ENCODE data around the gene ZFHX2. TPM values are rescaled to one million over a fixed set of nuclear protein-coding genes. Genes with fewer than 3 reads are reported as not detected.
A peak's percentile ranks its signal among the peaks of the same experiment; 100 is the strongest.

The ZFHX2 gene
- polyA plus RNA-seq, 1 of the 3 experiments (the other 2 are of a cell fraction) = 0.77 TPM

DNA sequence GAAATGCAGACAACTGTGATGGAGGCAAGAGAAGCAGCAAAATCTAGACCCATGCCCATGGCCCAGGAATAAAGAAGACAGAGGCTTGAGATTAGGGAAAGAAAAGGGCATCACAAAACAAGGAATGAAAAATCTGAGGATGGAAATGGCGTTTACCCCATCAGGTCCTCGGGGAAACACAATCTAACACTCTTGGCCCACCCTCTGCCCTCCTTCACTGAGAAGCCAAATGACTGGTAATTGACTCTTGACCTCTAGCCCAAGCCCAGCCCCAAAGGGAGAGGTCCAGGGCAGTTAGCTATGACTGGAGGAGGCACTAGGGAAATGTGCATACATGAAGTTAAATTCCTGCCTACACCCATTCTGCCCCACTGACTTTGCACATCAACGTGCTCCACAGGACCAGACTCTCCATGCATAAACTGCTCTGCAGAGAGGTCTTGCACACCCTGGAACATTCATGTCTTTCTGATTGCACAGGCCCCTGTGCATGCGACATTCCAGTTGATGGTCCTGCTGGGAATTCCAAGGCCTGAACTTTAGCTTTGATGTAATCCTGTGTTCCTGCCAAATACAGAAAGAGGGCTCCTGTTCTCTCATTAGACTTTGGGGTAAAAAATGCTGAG is 5.7 kb downstream of the ZFHX2 start:
- ChIA-PET CTCF (interaction anchor here (0.9 to 11.3 kb wide), 4 partner anchors 15 to 66 kb away, joined by 3 to 276 read pairs (median 46); no protein-coding TSS in a partner anchor), POLR2A (interaction anchor here (1.0 kb wide), 1 partner anchor 8 kb away, joined by 3 read pairs; no protein-coding TSS in a partner anchor)
- H3K4me3 ChIP-seq (ENCODE audit: low read depth in 2 of 2, low read length in 1 of 2) = no peak overlapping the region
- H3K9me2 ChIP-seq = no peaks in the 10 kb centered on the region
- H3F3A ChIP-seq (replicated peaks; ENCODE audit: insufficient read depth) = no peaks in the 10 kb centered on the region
- no peaks in the 10 kb centered on the region for H3K27me3 ChIP-seq (ENCODE audit: insufficient read depth)
- H3K9me3 ChIP-seq = no peaks in the 10 kb centered on the region
- H3K27ac ChIP-seq (ENCODE audit: low read depth in 2 of 2, low read length in 1 of 2) = no peak overlapping the region
- H3K79me2 ChIP-seq (ENCODE audit: insufficient read depth) = no peaks in the 10 kb centered on the region
- H3K36me3 ChIP-seq (replicated peaks in 1 of 2; ENCODE audit: control insufficient read depth in 1 of 2, insufficient read depth in 2 of 2, low read length in 1 of 2) = peaks cover 0 to 6% of the 10 kb centered on the region in 2 experiments
- 86% methylated on average over 4 of the region's 4 CpGs for WGBS (ENCODE audit: low lambda C conversion rate)
- no peaks in the 10 kb centered on the region for H4K20me1 ChIP-seq (ENCODE audit: insufficient read depth)
- no peak overlapping the region for H3K4me2 ChIP-seq
- H3K9ac ChIP-seq = no peak overlapping the region
- DNase-seq = no peak
- peaks cover 0 to 25% of the 10 kb centered on the region in 2 experiments; a peak in 2 of 4 replicates for H3K4me1 ChIP-seq (ENCODE audit: control insufficient read depth in 1 of 2, insufficient read depth in 2 of 2, low read depth in 1 of 2, low read length in 1 of 2)
- no peak for TF ChIP-seq EZH2phosphoT487 (IDR thresholded peaks at IDR 0.05; ENCODE audit: borderline replicate concordance, low read depth)
- TF ChIP-seq, protein P1, sequence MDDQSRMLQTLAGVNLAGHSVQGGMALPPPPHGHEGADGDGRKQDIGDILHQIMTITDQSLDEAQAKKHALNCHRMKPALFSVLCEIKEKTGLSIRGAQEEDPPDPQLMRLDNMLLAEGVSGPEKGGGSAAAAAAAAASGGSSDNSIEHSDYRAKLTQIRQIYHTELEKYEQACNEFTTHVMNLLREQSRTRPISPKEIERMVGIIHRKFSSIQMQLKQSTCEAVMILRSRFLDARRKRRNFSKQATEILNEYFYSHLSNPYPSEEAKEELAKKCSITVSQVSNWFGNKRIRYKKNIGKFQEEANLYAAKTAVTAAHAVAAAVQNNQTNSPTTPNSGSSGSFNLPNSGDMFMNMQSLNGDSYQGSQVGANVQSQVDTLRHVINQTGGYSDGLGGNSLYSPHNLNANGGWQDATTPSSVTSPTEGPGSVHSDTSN (IDR thresholded peaks at IDR 0.05) = no peak
- TF ChIP-seq GATA2 (CRISPR knock-in tag; IDR thresholded peaks at IDR 0.05) = no peak
- H2AFZ ChIP-seq (ENCODE audit: low read depth) = no peak overlapping the region

DNA sequence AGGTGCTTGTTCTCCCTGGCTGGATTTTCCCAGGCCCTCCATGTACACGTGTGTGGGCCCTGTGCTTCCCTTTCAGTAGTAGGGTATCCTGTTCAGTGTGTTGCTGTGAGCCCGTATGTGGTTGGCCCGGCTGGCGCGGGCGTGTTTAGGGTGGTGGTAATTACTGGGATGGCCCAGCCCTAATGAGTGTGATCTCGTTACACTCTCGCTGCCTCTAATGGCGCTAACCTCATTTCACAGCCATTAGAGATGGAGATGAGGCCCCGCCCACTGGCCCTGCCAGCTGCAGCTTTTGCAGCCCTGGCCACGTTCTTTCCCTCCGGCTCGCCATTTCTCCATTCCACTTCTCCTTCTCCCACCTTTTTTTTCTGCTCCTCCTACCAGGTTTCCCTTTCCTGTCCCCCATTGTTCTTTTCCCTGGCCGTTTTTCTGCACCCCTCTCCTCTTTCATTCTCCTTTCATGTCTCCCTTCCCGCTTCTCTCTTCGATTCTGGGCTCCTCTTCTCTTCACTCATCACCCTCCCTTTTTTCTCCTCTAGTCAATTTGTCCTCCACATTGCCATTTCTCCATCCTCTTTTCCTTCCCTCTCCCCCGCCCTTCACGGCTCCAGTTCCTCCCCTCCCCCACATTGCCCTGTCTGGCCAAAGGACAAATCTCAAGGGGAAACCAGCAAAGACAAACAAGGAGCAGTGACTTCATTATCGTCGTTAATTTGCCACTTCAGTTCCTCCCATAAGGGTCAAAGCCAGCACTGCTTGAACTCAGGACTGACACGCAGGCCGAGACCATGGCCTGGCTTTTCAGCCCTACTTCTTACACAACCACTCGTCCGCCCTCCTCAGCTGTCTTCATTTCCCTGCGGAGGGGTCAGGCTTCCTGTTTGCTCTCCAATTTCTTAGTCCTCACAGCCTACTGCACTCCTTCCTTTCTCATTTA is 6.8 kb downstream of the ZFHX2 start:
- Histone ChIP-seq H3K36me3 (replicated peaks in 1 of 2; ENCODE audit: control insufficient read depth in 1 of 2, insufficient read depth in 2 of 2, low read length in 1 of 2) (peaks cover 0 to 6% of the 10 kb centered on the region in 2 experiments), H2AFZ (ENCODE audit: low read depth) (no peak overlapping the region), H3K9me2 (no peaks in the 10 kb centered on the region), H3K4me3 (ENCODE audit: low read depth in 2 of 2, low read length in 1 of 2) (no peak overlapping the region), H3K4me2 (no peak overlapping the region), H3K4me1 (ENCODE audit: control insufficient read depth in 1 of 2, insufficient read depth in 2 of 2, low read depth in 1 of 2, low read length in 1 of 2) (peaks cover 0 to 16% of the 10 kb centered on the region in 2 experiments; a peak in 2 of 4 replicates), H3K27ac (ENCODE audit: low read depth in 2 of 2, low read length in 1 of 2) (peak overlapping the region in 1 of 2 experiments; percentile 29; a peak in 1 of 4 replicates), H3K27me3 (ENCODE audit: insufficient read depth) (no peaks in the 10 kb centered on the region), H3K9me3 (no peaks in the 10 kb centered on the region), H3K9ac (no peak overlapping the region), H3F3A (replicated peaks; ENCODE audit: insufficient read depth) (no peaks in the 10 kb centered on the region), H3K79me2 (ENCODE audit: insufficient read depth) (no peaks in the 10 kb centered on the region), H4K20me1 (ENCODE audit: insufficient read depth) (no peaks in the 10 kb centered on the region)
- WGBS (ENCODE audit: low lambda C conversion rate) = 83% methylated on average over 25 of the region's 25 CpGs
- DNase-seq = no peak
- TF ChIP-seq MXI1 (IDR thresholded peaks at IDR 0.05; ENCODE audit: low read depth, low read length) = no peak
- TF ChIP-seq, protein P2, sequence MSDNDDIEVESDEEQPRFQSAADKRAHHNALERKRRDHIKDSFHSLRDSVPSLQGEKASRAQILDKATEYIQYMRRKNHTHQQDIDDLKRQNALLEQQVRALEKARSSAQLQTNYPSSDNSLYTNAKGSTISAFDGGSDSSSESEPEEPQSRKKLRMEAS (IDR thresholded peaks at IDR 0.05; ENCODE audit: low read depth) = no peak
- no peak for TF ChIP-seq EP300 (IDR thresholded peaks at IDR 0.05; ENCODE audit: borderline replicate concordance in 1 of 2, low read depth in 1 of 2, low read length in 1 of 2)
- TF ChIP-seq, protein P3, sequence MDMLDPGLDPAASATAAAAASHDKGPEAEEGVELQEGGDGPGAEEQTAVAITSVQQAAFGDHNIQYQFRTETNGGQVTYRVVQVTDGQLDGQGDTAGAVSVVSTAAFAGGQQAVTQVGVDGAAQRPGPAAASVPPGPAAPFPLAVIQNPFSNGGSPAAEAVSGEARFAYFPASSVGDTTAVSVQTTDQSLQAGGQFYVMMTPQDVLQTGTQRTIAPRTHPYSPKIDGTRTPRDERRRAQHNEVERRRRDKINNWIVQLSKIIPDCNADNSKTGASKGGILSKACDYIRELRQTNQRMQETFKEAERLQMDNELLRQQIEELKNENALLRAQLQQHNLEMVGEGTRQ (IDR thresholded peaks at IDR 0.05; ENCODE audit: borderline replicate concordance, low read depth, low read length) = no peak
- TF ChIP-seq TAF1 (IDR thresholded peaks at IDR 0.05; ENCODE audit: borderline replicate concordance, low read depth, low read length) = no peak
- TF ChIP-seq FOXJ3 (CRISPR knock-in tag; IDR thresholded peaks at IDR 0.05) = no peak
- TF ChIP-seq SIN3A (IDR thresholded peaks at IDR 0.05; ENCODE audit: borderline replicate concordance, low read depth, low read length) = no peak
- no peak for TF ChIP-seq NFIC (IDR thresholded peaks at IDR 0.05; ENCODE audit: borderline replicate concordance)
- no peak for TF ChIP-seq FOXM1 (IDR thresholded peaks at IDR 0.05; ENCODE audit: low read depth)
- no peak for TF ChIP-seq TEAD4 (IDR thresholded peaks at IDR 0.05; ENCODE audit: borderline replicate concordance, insufficient read depth)
- TF ChIP-seq SMC3 (IDR thresholded peaks at IDR 0.05; ENCODE audit: low read depth, low read length) = no peak
- no peak for TF ChIP-seq GATA2 (CRISPR knock-in tag; IDR thresholded peaks at IDR 0.05)
- TF ChIP-seq, protein P4, sequence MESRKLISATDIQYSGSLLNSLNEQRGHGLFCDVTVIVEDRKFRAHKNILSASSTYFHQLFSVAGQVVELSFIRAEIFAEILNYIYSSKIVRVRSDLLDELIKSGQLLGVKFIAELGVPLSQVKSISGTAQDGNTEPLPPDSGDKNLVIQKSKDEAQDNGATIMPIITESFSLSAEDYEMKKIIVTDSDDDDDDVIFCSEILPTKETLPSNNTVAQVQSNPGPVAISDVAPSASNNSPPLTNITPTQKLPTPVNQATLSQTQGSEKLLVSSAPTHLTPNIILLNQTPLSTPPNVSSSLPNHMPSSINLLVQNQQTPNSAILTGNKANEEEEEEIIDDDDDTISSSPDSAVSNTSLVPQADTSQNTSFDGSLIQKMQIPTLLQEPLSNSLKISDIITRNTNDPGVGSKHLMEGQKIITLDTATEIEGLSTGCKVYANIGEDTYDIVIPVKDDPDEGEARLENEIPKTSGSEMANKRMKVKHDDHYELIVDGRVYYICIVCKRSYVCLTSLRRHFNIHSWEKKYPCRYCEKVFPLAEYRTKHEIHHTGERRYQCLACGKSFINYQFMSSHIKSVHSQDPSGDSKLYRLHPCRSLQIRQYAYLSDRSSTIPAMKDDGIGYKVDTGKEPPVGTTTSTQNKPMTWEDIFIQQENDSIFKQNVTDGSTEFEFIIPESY (IDR thresholded peaks at IDR 0.05; ENCODE audit: borderline replicate concordance, low read depth) = no peak
- TF ChIP-seq NRF1 (IDR thresholded peaks at IDR 0.05; ENCODE audit: low read depth, low read length) = no peak
- TF ChIP-seq, protein P1 (IDR thresholded peaks at IDR 0.05) = no peak
- TF ChIP-seq FOSL2 (IDR thresholded peaks at IDR 0.05; ENCODE audit: borderline replicate concordance, low read depth) = no peak
- no peak for TF ChIP-seq TCF12 (IDR thresholded peaks at IDR 0.05)
- no peak for TF ChIP-seq EZH2phosphoT487 (IDR thresholded peaks at IDR 0.05; ENCODE audit: borderline replicate concordance, low read depth)
- ChIA-PET CTCF (interaction anchor here (6.0 to 11.3 kb wide), 3 partner anchors 14 to 65 kb away, joined by 87 to 276 read pairs (median 136); partner anchors contain the start of gene THTPA), POLR2A (interaction anchor here (1.0 kb wide), 1 partner anchor 9 kb away, joined by 3 read pairs; no protein-coding TSS in a partner anchor)

All from SK-N-SH (cell line).